ENCODE data around the gene ICA1L. TPM values are rescaled to one million over a fixed set of nuclear protein-coding genes. Genes with fewer than 3 reads are reported as not detected.

Gene ICA1L
- total and polyA plus RNA-seq, 10 donors = 0.67 to 6.7 (median 2.2) TPM

DNA sequence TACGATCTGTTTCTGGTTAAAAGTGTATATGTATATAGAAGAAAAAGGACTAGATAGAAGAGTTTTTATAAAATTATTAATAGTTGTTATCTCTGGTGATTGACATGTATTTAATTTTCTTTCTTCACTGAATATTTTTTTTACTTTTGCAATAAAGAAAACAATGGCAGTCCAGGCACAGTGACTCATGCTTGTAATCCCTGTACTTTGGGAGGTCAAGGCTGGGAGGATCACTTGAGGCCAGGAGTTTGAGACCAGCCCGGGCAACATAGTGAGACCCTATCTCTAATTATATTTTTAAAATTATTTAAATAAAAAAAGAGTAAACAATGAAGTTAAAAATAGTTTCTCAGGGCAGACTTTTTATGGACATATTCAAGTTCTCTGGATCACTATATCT lies 122.1 kb downstream of the ICA1L start:
- Histone ChIP-seq H3K27ac (peak overlapping the region in 2 of 8 donors; percentile 62 to 78), H3K36me3 (peaks cover 0 to under 1% (median 0%) of the 10 kb centered on the region in 6 donors), H3K27me3 (replicated peaks in 1 of 7) (no peaks in the 10 kb centered on the region), H3K4me3 (no peak overlapping the region), H3K9me3 (peaks cover 0 to 15% (median 9%) of the 10 kb centered on the region in 8 donors), H3K4me1 (peaks cover 0 to 24% (median 7%) of the 10 kb centered on the region in 6 donors)
- intact Hi-C loops (cut with DNase I; ENCODE audit: low total_unique reads) = no loop called here
- TF ChIP-seq POLR2AphosphoS5 (IDR thresholded peaks at IDR 0.05) = no peak
- no peak for TF ChIP-seq POLR2A (IDR thresholded peaks at IDR 0.05)
- TF ChIP-seq, protein P1, sequence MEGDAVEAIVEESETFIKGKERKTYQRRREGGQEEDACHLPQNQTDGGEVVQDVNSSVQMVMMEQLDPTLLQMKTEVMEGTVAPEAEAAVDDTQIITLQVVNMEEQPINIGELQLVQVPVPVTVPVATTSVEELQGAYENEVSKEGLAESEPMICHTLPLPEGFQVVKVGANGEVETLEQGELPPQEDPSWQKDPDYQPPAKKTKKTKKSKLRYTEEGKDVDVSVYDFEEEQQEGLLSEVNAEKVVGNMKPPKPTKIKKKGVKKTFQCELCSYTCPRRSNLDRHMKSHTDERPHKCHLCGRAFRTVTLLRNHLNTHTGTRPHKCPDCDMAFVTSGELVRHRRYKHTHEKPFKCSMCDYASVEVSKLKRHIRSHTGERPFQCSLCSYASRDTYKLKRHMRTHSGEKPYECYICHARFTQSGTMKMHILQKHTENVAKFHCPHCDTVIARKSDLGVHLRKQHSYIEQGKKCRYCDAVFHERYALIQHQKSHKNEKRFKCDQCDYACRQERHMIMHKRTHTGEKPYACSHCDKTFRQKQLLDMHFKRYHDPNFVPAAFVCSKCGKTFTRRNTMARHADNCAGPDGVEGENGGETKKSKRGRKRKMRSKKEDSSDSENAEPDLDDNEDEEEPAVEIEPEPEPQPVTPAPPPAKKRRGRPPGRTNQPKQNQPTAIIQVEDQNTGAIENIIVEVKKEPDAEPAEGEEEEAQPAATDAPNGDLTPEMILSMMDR (IDR thresholded peaks at IDR 0.05 in 8 of 11, conservative IDR thresholded peaks at IDR 0.05 in 3 of 11) = no peak
- WGBS, 5 donors = 89 to 94% (median 93%) methylated on average over 2 of the region's 2 CpGs
- no peak for DNase-seq

DNA sequence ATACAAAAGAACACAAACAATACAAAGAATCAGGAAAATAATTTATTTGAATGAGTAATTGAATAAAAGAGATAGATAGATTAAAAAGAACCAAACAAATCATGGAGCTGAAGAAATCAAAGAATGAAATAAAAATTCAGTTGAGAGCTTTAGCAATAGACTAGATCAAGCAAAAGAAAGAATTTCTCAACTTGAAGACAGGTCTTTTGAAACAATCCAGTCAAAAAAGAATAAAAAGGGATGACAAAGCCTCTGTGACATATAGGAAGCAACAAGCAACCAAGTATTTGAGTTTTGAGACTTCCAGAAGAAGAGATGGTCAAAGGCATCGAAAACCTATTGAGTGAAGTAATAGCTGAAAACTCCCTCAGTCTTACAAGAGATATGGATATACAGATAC lies 128.0 kb downstream of the ICA1L start:
- peaks cover 4 to 40% (median 25%) of the 10 kb centered on the region in 8 donors for H3K9me3 ChIP-seq
- TF ChIP-seq, protein P1 (IDR thresholded peaks at IDR 0.05 in 8 of 11, conservative IDR thresholded peaks at IDR 0.05 in 3 of 11) = no peak
- TF ChIP-seq POLR2AphosphoS5 (IDR thresholded peaks at IDR 0.05) = no peak
- TF ChIP-seq POLR2A (IDR thresholded peaks at IDR 0.05) = no peak
- no peak overlapping the region for H3K27ac ChIP-seq
- no peak for DNase-seq
- WGBS, 5 donors = 97 to 100% (median 100%) methylated on average over 1 of the region's 1 CpG
- intact Hi-C loops (cut with DNase I; ENCODE audit: low total_unique reads) = no loop called here
- H3K36me3 ChIP-seq = peaks cover 0 to 43% (median 6%) of the 10 kb centered on the region in 6 donors
- no peaks in the 10 kb centered on the region for H3K4me1 ChIP-seq
- no peak overlapping the region for H3K4me3 ChIP-seq
- no peaks in the 10 kb centered on the region for H3K27me3 ChIP-seq (replicated peaks in 1 of 7)

- 79 to 97% (median 89%) methylated on average over 1 of the region's 1 CpG for WGBS, 5 donors
- TF ChIP-seq, protein P1 (IDR thresholded peaks at IDR 0.05 in 8 of 11, conservative IDR thresholded peaks at IDR 0.05 in 3 of 11) = no peak
- TF ChIP-seq POLR2A (IDR thresholded peaks at IDR 0.05) (no peak), POLR2AphosphoS5 (IDR thresholded peaks at IDR 0.05) (no peak)
- DNase-seq = no peak
- H3K27me3 ChIP-seq (replicated peaks in 1 of 7) = no peaks in the 10 kb centered on the region
- intact Hi-C loops (cut with DNase I; ENCODE audit: low total_unique reads) = no loop called here
- H3K36me3 ChIP-seq = peaks cover 0 to 70% (median 4%) of the 10 kb centered on the region in 6 donors
- no peaks in the 10 kb centered on the region for H3K4me1 ChIP-seq
- H3K27ac ChIP-seq = no peak overlapping the region
- H3K9me3 ChIP-seq = peaks cover 0 to 27% (median 16%) of the 10 kb centered on the region in 8 donors
- no peak overlapping the region for H3K4me3 ChIP-seq
Observed at GRCh38 chr2:202736826-202737225, 134.7 kb downstream of the ICA1L start.

DNA sequence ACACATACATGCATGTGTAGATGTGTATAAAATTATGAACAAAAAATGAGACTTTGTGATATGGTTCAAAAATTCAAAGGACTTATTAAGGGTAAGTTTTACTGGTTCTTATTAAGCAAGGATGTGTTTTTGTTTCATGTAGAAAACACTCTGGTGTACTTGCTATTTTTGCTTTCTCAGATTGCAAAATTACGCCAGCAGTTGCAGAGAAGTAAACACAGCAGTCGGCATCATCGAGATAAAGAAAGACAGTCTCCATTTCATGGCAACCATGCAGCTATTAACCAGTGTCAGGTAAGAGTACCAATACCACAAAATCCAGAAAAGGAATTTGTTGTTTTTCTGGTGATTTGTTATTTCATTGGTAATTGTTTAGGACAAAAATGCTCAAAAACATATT lies 145.5 kb downstream of the ICA1L start:
- no peak overlapping the region for H3K4me3 ChIP-seq
- 95 to 98% (median 97%) methylated on average over 3 of the region's 3 CpGs for WGBS, 5 donors
- no peak for DNase-seq
- H3K36me3 ChIP-seq = peaks cover 0 to 65% (median 3%) of the 10 kb centered on the region in 6 donors
- peaks cover 0 to 19% (median 0%) of the 10 kb centered on the region in 6 donors for H3K4me1 ChIP-seq
- TF ChIP-seq POLR2A (IDR thresholded peaks at IDR 0.05) (no peak), POLR2AphosphoS5 (IDR thresholded peaks at IDR 0.05) (no peak)
- TF ChIP-seq, protein P1 (IDR thresholded peaks at IDR 0.05 in 8 of 11, conservative IDR thresholded peaks at IDR 0.05 in 3 of 11) = no peak
- no peaks in the 10 kb centered on the region for H3K27me3 ChIP-seq (replicated peaks in 1 of 7)
- intact Hi-C loops (cut with DNase I; ENCODE audit: low total_unique reads) = no loop called here
- no peak overlapping the region for H3K27ac ChIP-seq
- H3K9me3 ChIP-seq = no peaks in the 10 kb centered on the region

Data from spleen (tissue), 11 donors.